ENCODE results near the gene ESYT3. TPM values are rescaled to one million over a fixed set of nuclear protein-coding genes. Genes with fewer than 3 reads are reported as not detected.

The ESYT3 gene
- total and polyA plus RNA-seq, 2 of the 8 experiments (the other 6 are each of a cell fraction or from before 2014, with no cell fraction given) = 4.4 to 7.3 TPM

GRCh38 chr3:138394156-138394555, 40.3 kb upstream of the ESYT3 start (continued):
- TF ChIP-seq CHD7 (IDR thresholded peaks at IDR 0.05; ENCODE audit: insufficient replicate concordance, low read length) = no peak
- TF ChIP-seq SIX5 (IDR thresholded peaks at IDR 0.05; ENCODE audit: low read depth, low read length) = no peak
- TF ChIP-seq GTF2F1 (IDR thresholded peaks at IDR 0.05; ENCODE audit: borderline replicate concordance, low read depth, low read length) = no peak
- no peak for TF ChIP-seq SP2 (IDR thresholded peaks at IDR 0.05; ENCODE audit: low read length)
- TF ChIP-seq SAP30 (IDR thresholded peaks at IDR 0.05; ENCODE audit: insufficient read depth, insufficient replicate concordance, low read length) = no peak

Measured in H1 (cell line).